Stimulated activated CD4-positive, alpha-beta T cell treated with anti-CD3 and anti-CD28 coated beads, TNF-alpha, amount 100 ng/mL, for 48 hours (primary cell): ENCODE measurements around the gene KCNJ6.
"Not testable (repeated sequence)": the region's sequence is repeated elsewhere in the genome, so short reads cannot be mapped to it uniquely, and the experiment has no call there.

ENCODE experiments used
- DNase-seq, 3 donors: peaks; one replicate each; pipeline ENCODE4 v3.0.0-alpha.2; 2020; ENCODE audit warnings: low read depth in 3 of 3

KCNJ6 gene

DNA sequence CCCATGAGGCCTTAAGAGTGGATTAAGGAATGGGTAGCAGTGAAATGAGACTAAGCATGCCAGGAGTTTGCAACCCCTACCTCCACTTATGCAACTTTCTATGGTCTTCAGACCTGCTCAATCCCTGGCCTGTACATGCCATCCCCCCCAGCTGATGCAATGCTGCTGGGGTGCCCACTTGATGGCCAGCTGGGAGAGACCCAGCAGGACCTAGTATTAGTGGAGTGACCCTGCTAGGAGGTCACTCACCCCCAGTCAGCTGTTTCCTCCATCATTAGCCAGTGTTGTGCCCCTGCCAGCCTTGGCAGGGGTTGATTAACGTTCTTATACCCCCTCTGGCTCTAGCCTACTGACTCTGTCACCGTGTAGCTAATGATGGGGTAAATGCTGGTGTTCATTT is 313.1 kb downstream of the KCNJ6 start:
- DNase-seq = no peak

DNA sequence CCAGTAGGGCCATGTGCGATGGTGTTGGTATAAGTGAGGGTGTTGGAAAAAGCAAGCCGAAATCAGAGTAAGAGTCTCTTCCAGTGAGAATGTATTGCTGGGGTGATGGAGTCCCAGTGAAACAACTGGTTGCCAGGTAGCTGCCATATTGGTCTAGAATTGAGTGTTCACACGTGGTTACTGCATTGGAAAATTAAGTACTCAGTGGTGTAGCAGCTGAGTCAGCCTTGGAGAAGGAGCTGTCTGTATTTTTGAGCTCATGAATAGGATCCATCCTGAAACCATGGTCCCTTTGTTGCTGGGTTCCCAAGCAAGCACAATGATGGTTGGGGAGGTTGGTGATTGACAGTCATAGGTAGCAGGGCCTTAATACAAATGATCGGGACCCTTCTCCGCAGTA is 314.3 kb downstream of the KCNJ6 start:
- DNase-seq = no peak

DNA sequence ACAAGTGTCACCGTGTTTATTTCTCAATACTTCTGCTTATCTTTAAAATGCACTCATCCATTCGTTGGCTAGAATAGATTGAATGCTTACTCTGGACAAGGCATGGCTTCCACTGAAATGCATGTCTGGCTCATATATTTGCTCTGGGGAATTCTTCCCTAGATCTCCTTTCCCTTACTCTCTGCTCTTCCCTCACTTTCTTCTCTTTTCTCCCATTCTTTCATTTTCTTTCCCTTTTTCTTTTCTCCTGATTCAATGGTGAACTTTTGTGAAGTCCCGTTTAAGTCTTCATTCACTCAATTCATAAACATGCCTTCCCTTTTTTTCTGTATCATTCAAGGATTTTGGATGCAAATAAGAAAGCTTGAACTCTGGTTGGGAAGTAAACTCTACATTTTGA is 315.2 kb downstream of the KCNJ6 start:
- DNase-seq = no peak

DNA sequence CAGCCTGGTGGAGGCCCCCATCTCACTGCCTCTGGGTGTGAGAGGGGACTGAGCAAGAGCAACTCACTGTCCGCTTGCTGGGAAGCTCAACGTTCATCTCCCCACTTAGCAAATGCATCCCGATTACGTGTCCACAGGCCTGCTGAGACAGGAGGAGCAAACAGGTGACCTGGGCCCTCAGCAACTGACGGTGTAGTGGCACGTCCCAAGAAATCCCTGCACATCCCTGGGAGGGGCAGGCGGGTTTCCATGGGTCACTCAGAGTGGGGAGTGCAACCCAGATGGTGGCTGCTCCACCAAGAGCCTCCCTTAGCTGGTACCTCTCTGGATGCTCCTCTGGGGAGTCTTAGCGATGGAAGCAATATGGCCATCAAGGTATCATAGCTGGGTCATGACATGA is 320.3 kb downstream of the KCNJ6 start:
- DNase-seq = no peak

DNA sequence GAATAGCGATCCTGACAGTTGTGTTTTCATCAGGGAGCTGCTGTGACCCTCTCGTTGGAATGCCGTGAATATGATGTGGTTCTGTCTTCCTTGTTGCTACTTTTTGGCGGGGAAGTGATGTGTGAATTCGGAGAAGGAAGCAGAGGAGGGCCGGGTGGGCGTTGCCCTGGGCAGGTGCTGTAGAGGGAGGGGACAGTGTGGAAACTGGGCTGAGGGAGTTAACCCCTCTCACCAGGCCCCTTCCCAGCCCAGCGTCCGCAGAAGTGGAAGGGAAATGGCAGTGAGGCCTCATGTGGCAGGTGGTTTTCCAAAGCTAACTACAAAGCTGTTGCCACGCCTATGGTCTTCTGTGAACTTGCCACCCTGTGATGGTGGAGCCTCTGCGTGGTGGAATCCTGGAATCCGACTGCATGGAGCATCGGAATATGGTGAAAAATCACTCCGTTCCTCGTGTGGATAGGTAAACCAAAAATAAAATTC is 321.7 kb downstream of the KCNJ6 start:
- no peak for DNase-seq

DNA sequence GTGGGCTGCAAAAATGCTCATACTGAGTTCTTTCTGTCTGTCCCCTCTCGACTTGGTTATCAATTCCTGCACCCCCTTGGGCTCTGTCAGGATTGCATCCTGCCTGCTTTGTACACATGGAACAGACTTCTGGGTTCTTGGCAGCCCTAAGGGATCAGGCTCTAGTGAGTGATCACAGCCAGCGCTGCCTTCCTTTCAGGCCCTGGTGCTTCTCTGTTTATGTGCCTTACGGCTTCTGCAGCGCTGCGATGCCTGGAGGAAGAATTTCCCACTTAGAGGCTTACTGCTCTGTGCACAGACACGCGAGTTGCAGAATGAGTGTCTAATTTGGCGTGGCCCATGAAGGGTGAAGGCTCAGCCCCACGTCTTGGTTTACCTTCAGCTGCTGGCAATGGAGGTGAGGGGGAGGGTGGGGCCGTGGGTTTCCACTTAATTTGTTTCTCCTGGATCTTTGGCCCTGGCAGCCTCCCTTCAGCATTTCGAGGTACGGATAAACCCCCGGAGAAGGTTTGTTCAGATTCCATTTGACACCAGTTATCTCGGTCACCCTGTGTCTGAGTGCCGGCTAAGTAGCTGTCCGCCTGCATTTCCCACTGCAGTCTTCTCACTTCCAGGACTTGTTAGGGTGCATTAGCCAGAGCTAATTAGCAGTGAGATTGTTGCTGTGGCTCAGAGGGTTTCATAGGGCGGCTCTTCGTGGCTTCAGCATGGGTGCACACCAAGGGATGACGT is 322.4 kb downstream of the KCNJ6 start:
- DNase-seq = no peak

DNA sequence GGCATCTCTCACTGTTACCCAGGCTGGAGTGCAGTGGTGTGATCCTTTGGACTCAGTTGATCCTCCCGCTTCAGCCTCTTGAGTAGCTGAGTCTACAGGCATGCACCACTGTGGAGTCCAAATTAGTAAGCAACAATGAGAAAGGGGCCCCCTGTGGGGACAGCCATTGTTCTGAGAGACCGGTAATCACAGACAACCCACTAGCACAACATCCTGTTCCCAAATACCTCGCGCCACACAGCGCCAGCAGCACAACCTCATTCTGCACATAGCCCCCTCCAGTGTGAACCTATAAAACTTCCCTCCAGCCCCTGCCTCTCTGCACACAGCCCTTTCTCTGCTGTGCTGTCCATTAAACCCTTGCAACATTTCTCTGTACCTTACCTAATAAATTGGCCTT is 323.2 kb downstream of the KCNJ6 start:
- DNase-seq = no peak

DNA sequence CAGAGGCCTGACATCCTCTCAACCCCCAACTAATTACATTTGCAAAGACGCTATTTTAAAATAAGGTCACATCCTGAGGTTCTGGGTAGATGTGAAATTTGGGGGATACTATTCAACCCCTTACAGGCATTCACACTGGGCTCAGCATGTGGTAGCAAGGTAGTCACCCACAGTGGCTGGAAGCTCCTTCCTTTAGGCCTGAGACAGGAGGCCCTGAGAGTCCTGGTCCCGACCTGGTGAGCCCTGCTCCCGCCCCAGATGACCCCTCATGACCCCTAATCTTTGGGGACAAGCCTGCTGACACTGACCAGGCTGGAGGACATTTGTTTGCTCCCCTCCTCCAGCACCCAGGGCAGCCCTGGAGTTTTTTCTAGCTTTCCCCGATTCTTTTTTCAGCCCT is 323.8 kb downstream of the KCNJ6 start:
- DNase-seq = no peak

DNA sequence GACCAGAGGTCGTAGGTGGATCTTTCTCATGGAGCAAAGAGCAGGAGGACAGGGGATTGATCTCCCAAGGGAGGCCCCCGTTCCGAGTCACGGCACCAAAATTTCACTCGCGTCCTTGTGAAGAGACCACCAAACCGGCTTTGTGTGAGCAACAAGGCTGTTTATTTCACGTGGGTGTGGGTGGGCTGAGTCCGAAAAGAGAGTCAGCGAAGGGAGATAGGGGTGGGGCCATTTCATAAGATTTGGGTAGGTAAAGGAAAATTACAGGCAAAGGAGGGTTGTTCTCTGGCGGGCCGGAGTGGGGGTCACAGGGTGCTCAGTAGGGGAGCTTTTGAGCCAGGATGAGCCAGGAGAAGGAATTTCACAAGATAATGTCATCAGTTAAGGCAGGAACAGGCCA is 324.3 kb downstream of the KCNJ6 start:
- not testable (repeated sequence) for DNase-seq

DNA sequence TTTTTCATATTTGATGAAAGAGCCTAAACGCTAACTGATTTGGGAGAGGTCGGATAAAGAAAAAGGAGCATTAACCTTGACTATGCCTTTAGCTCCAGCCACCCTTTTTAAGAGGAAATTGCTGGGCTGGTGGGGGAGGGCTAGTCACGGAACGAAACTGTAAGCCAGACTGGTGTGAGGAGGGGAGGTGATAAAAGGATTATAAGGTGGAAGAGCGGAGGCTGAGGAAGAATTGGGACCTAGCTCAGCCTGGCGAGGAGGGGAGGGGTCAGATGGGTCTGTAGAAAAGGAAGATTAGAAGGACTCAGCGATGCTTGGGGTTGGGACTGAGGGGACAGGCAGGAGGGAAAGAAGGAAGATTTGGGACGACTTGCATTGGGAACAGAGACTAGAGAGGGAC is 325.4 kb downstream of the KCNJ6 start:
- DNase-seq = not testable (repeated sequence)

DNA sequence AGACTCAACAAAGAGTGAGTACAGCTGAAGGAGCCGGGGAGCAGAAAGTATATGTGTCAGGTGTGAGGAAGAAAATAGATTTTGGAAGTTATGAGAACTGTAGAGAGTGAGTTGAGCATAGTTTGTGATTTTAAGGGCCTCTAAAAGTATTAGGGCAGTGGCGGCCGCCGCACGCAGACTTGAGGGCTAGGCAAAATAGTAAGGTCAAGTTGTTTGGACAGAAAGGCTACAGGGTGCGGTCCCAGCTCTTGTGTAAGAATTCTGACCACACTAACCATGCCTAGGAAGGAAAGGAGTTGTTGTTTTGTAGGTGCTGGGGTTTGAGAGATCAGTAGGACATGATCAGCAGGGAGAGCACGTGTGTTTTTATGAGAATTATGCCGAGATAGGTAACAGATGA is 327.6 kb downstream of the KCNJ6 start:
- DNase-seq = not testable (repeated sequence)

DNA sequence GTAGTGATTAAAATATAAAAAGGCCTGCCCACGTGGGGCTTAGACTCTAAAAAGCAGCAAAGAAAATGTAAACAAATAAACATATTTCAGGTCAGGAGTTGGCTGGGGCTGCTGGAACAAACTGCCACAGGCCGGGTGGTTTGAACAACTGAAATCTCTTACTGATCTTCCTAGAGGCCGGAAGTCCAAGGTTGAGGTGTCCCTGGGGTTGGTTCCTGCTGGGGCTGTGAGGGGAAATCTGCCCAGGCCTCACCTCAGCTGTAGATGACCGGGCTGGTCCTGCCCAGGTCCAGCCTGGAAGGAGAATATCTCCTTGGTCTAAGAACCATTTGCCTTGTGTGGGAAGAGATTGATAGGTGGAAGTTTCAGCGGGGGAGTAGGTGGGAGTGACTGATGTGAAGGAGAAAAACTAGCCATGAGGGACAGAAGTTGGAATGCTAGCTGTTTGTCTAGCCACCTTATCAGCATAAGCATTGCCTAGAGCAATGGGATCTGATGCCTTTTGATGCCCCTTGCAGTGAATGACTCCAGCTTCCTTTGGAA is 328.6 kb downstream of the KCNJ6 start:
- DNase-seq = no peak

DNA sequence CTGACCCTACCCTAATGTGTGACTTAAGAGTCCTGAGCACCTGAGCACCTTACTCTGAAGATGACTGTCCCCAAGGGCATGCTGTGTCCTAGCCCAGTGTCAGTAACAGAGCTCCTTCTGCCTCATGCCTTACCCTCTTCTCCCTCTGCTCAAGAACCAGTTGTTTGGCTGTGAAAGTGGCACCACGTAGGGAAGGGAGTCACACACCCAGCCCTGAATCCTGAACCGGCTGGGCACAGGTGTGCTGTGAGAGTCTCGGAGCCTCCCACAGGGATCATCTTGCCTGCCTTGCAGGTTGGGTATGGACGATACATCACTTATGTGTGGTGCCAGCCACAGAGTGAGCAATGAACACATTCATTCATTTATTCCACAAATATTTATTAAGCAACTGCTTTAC is 329.1 kb downstream of the KCNJ6 start:
- DNase-seq = no peak

DNA sequence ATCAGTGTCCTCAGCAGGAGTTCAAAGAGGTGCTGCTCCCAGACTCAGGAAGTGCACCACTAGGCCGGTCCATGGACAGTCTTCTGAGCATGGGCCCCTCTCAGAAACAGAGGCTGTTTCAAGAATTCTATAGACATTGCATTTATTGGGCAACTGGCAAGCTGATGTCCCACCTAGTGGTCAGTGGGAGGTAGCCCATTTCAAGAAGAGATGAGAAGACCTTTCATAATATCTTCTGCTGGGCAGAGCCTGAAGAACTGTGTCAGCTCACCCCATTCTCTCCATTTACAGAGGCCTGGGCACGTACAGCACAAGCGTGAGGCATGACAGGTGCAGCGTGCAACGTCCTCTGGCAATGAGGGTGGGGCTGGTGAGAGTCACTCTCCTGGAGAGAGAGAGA is 333.7 kb downstream of the KCNJ6 start:
- no peak for DNase-seq

DNA sequence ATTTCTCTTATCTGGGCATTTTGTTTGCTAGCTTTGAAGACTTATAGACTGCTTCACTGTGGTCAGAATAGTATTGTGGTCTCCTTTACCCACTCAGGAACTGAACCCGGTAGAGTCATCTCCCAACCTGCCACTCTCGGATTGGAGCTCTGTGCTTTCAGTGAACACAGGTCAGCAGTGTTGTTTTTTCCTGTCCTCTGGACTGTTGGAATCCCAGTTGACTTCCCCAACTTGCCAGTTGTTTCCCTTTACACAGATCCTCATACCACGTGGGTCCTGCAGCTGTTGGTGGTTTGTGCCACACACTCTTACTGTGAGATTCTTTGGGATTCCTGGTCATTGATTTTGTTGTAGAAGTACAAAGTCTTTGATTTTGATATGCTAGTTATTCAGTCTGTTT is 335.6 kb downstream of the KCNJ6 start:
- no peak for DNase-seq

DNA sequence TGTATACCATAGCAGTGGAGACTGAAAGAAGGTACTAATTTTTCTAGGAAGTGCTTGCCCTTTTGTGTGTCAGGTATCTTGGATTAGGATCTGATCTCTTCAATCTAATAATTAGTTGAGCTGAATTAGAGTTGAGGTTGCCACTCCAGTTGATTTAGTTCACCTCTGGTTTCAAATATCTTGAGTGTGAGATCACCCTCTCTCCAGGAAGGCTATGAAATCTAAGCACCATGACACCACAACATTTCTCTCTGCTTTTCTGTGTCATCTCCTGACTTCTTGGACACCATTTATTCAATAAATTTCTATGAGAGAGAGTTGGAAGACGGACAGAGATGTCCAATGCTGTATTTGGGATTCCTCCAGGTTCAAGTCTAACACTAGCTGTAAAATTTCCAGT is 336.9 kb downstream of the KCNJ6 start:
- no peak for DNase-seq

DNA sequence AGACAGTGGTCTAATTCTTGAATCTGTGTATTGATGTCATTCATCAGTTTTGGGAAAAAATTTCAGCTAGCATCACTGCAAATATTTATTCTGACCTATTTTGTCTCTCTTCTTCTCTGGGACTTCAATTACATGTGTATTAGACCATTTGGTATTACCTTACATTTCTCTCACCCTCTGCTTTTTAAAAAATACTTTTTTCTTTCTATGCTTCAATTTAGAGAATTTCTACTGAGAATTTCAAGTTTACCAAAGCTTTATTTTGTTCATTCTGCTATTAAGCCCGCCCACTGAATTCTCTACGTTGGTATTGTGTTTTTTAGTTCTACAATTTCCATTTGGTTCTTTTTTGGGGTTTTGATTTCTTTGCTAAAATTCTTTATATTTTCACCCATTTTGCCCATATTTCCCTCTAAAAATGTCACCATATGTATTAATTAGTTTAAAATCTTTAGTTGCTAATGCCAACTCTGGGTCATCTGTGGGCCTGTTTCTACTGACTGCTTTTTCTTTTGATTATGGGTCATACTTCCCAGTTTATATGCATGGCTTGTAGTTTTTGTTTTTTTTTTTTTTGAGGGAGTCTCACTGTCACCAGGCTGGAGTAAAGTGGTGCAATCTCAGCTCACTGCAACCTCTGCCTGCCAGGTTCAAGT is 337.7 kb downstream of the KCNJ6 start:
- no peak for DNase-seq

DNA sequence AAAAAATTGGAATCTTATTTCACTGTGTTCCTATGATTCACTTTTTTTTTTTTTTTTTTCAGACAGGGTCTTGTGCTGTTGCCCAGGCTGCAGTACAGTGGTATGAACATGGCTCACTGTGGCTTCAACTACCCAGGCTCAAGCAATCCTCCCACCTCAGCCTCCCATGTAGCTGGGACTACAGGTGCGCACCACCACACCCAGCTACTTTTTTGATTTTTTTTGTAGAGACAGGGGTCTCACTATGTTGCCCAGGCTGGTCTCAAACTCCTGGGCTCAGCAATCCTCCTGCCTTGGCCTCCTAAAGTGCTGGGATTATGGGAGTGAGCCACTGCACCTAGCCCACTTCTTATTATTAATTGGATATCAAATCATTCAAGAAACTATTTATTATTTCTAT is 339.3 kb downstream of the KCNJ6 start:
- DNase-seq = not testable (repeated sequence)

DNA sequence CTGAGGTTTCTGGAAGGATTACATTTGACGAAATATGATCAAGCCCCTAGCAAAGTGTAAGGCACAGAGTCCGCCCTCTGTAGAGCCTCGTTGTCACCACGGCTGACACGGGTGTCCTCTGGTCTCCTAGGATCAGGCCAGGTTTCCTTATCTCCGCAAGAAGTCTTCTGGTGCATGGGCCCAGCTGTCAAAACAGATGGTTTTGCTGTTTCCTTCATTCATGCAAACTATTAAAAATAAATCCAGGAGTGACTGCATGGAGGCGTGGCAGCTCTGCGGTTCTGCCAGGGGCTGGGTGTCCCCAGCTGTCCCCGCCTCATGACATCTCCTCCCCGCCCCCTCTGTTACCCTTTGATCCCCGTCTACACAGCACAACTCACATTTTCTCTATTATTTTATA is 340.7 kb downstream of the KCNJ6 start:
- no peak for DNase-seq

DNA sequence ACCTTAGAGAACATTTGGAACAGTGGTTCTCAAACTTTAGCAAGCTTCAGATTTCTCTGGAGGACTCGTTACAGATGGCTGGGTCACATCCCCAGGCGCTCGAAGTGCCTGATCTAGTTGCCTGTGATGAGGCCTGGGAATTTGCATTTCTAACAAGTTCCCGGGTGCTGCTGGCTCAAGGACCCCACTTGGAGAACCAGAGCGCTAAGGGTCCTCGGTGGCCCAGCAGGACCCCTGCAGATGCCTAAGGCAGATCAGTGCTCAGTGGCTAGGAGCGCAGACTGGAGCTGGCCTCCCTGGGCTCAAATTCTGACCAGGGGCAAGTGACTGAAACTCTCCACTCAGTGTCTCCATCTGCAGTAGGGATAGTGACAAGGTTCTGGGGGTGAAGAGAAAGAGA is 341.5 kb downstream of the KCNJ6 start:
- no peak for DNase-seq

DNA sequence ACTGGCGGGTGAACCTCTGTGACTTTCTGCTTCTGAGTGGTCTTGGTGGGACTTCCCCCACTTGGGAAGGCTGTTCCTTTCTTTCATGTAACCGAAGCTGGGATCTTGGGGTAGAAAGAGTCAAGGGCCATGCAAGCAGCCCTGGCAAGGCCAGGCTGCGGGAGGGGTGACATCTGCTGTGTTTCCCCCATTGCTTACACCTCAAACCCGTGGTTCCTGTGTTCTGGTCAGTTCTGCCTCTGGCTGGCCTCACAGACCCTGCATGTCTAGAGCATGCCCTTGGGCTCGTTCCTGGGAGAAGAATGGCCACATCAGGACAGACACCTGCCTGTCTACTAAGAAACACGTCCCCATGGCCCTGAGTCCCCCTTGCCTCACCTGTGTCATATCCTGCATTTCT is 341.9 kb downstream of the KCNJ6 start:
- no peak for DNase-seq

DNA sequence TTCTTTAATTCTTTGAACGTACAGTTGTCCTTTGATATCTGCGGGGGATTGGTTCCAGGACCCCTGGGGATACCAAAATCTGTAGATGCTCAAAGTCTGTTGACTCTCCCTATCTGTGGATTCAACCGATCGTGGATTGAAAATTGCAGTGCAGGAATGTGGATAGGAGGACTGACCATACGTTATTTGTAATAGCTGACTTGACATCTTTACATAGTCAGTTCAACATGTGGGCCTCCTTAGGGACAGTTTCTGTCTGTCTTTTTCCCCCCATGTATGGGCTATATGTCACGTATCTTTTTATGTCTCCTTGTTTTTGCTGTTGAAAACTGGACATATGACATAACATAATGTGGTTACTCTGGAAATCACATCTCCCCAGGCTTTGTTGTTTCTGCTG is 344.8 kb downstream of the KCNJ6 start:
- no peak for DNase-seq

DNA sequence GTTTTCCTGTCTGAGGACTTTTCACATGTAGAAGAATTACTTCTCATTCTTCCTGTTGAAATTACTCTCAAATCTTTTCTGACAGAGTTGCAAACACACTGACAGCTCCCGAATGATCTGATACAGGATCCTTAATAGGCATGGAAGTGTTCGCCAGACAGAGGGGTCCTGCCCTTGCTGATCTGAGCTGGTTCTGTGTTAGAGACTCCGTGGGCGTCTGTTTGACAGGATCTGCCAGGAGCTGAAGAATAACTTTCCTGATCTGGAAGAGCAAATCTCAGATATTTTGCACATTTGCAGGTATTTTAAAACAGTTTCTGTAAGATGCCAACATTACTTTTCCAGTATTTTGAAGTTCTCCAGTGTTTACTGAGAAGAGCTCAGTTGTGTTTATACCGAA is 347.3 kb downstream of the KCNJ6 start:
- no peak for DNase-seq
